PC-3 (cell line): Measurements from ENCODE around the gene SLC9A8. TPM values are rescaled to one million over a fixed set of nuclear protein-coding genes. Genes with fewer than 3 reads are reported as not detected.

Experiments used
- ATAC-seq: fragments of 200-7000 bp; cut with Tn5 transposase; 2 replicates; pipeline ENCODE4 v1.9.1; 2020; ENCODE audit warnings: mild to moderate bottlenecking, moderate library complexity
- BruUV-seq: library from RNA; stranded (reverse); fragments of 400-500 nt; replicated peaks from 2 replicates; lab custom pipeline; 2021; lab: Mats Ljungman, UMichigan
- CTCF ChIA-PET: fragments of 300-600 bp; sonication (Branson Sonifier 250); formaldehyde crosslinking; loops from one replicate; lab custom pipeline; 2022; ENCODE audit warnings: antibody characterized with exemption; lab: Charles Lee
- POLR2A ChIA-PET: fragments of 300-600 bp; sonication (Branson Sonifier 250); formaldehyde crosslinking; loops from one replicate; lab custom pipeline; 2022; ENCODE audit warnings: antibody characterized with exemption; ENCODE audit not compliant: unreplicated experiment; lab: Charles Lee
- DNase-seq: peaks from one replicate; pipeline ENCODE4 v3.0.0-alpha.2; 2015
- H2AFZ ChIP-seq: fragments of 300-600 bp; sonication (generic); 2 replicates; pipeline ENCODE4 v1.6.0; 2016; ENCODE audit warnings: antibody characterized with exemption, low read length
- H3F3A ChIP-seq: fragments of 300-600 bp; sonication (generic); one replicate; pipeline ENCODE4 v1.6.0; 2017; ENCODE audit warnings: antibody characterized with exemption, low read length, control low read depth, mild to moderate bottlenecking; ENCODE audit not compliant: unreplicated experiment
- H3K27ac ChIP-seq: fragments of 300-600 bp; sonication (generic); 2 replicates; pipeline ENCODE4 v1.5.1; 2016; ENCODE audit warnings: mild to moderate bottlenecking, low read length
- H3K27me3 ChIP-seq: fragments of 300-600 bp; sonication (generic); 2 replicates; pipeline ENCODE4 v1.6.1; 2016; ENCODE audit warnings: low read length, mixed read lengths
- H3K36me3 ChIP-seq: fragments of 300-600 bp; sonication (generic); 2 replicates; pipeline ENCODE4 v1.6.1; 2016; ENCODE audit warnings: low read depth, mixed run types, low read length, mixed read lengths
- H3K4me1 ChIP-seq: fragments of 300-600 bp; sonication (generic); 2 replicates; pipeline ENCODE4 v1.5.1; 2016; ENCODE audit warnings: low read length; ENCODE audit not compliant: insufficient read depth
- H3K4me2 ChIP-seq: fragments of 300-600 bp; sonication (generic); 2 replicates; pipeline ENCODE4 v1.6.0; 2016; ENCODE audit warnings: low read length
- H3K4me3 ChIP-seq: fragments of 300-600 bp; sonication (generic); 2 replicates; pipeline ENCODE4 v1.5.1; 2016; ENCODE audit warnings: mild to moderate bottlenecking, low read length, mixed read lengths
- H3K79me2 ChIP-seq: fragments of 300-600 bp; sonication (generic); 2 replicates; pipeline ENCODE4 v1.6.1; 2017; ENCODE audit warnings: low read length, mixed read lengths
- H3K9ac ChIP-seq: fragments of 300-600 bp; sonication (generic); 2 replicates; pipeline ENCODE4 v1.6.0; 2016; ENCODE audit warnings: mild to moderate bottlenecking, low read length
- H3K9me2 ChIP-seq: fragments of 300-600 bp; sonication (generic); replicated peaks from 2 replicates; pipeline ENCODE4 v1.6.1; 2016; ENCODE audit warnings: mixed run types, low read length, mixed read lengths
- H3K9me3 ChIP-seq: fragments of 300-600 bp; sonication (generic); 2 replicates; pipeline ENCODE4 v1.6.1; 2016; ENCODE audit warnings: low read length, mixed read lengths
- H4K20me1 ChIP-seq: fragments of 300-600 bp; sonication (generic); 2 replicates; pipeline ENCODE4 v1.6.1; 2016; ENCODE audit warnings: low read length, mixed read lengths
- CTCF ChIP-seq: fragments of 300-600 bp; sonication (generic); conservative IDR thresholded peaks from 2 replicates; pipeline ENCODE4 v1.5.1; 2017; ENCODE audit warnings: antibody characterized with exemption, low read depth, mild to moderate bottlenecking, low read length
- EZH2 ChIP-seq: fragments of 300-600 bp; sonication (generic); IDR thresholded peaks from one replicate; pipeline ENCODE4 v1.6.1; 2017; ENCODE audit warnings: antibody characterized with exemption, mild to moderate bottlenecking, low read length; ENCODE audit not compliant: unreplicated experiment
- EZH2phosphoT487 ChIP-seq: fragments of 300-600 bp; sonication (generic); IDR thresholded peaks from 2 replicates; pipeline ENCODE4 v1.6.1; 2018; ENCODE audit warnings: mild to moderate bottlenecking, antibody characterized with exemption, low read length, borderline replicate concordance
- intact Hi-C: fragments of 100-400 bp; cut with micrococcal nuclease; formaldehyde crosslinking; loops from 2 replicates; pipeline ENCODE4 v1.9.0; 2023
- total RNA-seq: library from RNA; depleted of rRNA; stranded (reverse); fragments of >200 nt; gene quantifications from 2 replicates; pipeline ENCODE4 v1.2.3, GENCODE V29; 2014

Gene SLC9A8
- total RNA-seq, 1 experiment from 2014 or later = 13.1 TPM

GRCh38 chr20:49908258-49908565 is 95.6 kb downstream of the SLC9A8 start:
- no peaks in the 10 kb centered on the region; the same call in 1 of the 2 replicates for H3K4me1 ChIP-seq
- no peaks in the 10 kb centered on the region for H3F3A ChIP-seq
- H3K27me3 ChIP-seq = no peaks in the 10 kb centered on the region
- no peak overlapping the region for H3K27ac ChIP-seq
- H3K79me2 ChIP-seq = peaks cover 45% of the 10 kb centered on the region
- no peaks in the 10 kb centered on the region for H3K9me3 ChIP-seq
- no peak overlapping the region for H3K9ac ChIP-seq
- ChIA-PET CTCF (no interaction called here), POLR2A (no interaction called here)
- H3K4me2 ChIP-seq = no peak overlapping the region
- no peaks in the 10 kb centered on the region for H3K9me2 ChIP-seq
- no peak overlapping the region for H3K4me3 ChIP-seq
- TF ChIP-seq EZH2 (no peak), CTCF (no peak), EZH2phosphoT487 (no peak)
- H2AFZ ChIP-seq = no peak overlapping the region
- ATAC-seq = no peak
- intact Hi-C loops = no loop called here
- no peak for DNase-seq
- H4K20me1 ChIP-seq = peaks cover 4% of the 10 kb centered on the region
- BruUV-seq = no TSS peak
- H3K36me3 ChIP-seq = peaks cover 40% of the 10 kb centered on the region

GRCh38 chr20:49909499-49910339 is 97.1 kb downstream of the SLC9A8 start:
- ChIA-PET CTCF (no interaction called here), POLR2A (no interaction called here)
- Histone ChIP-seq H3K4me3 (no peak overlapping the region), H3K9me2 (no peaks in the 10 kb centered on the region), H3K4me2 (no peak overlapping the region), H3K4me1 (peaks cover 14% of the 10 kb centered on the region), H3K9ac (no peak overlapping the region), H3K27me3 (no peaks in the 10 kb centered on the region), H3K79me2 (peaks cover 60% of the 10 kb centered on the region), H3F3A (no peaks in the 10 kb centered on the region), H3K36me3 (peaks cover 31% of the 10 kb centered on the region; the same call in 1 of the 2 replicates), H2AFZ (no peak overlapping the region), H4K20me1 (peaks cover 18% of the 10 kb centered on the region), H3K9me3 (no peaks in the 10 kb centered on the region), H3K27ac (no peak overlapping the region)
- intact Hi-C loops = no loop called here
- no TSS peak for BruUV-seq
- ATAC-seq (no peak), DNase-seq (no peak)
- TF ChIP-seq CTCF = peak; percentile 49
- TF ChIP-seq EZH2phosphoT487 = no peak

GRCh38 chr20:49910340-49910706 is 97.7 kb downstream of the SLC9A8 start:
- intact Hi-C loops = no loop called here
- TF ChIP-seq EZH2phosphoT487 (no peak), EZH2 (no peak), CTCF (no peak)
- H4K20me1 ChIP-seq = peaks cover 18% of the 10 kb centered on the region
- H3K4me2 ChIP-seq = no peak overlapping the region
- H2AFZ ChIP-seq = no peak overlapping the region
- H3K27ac ChIP-seq = no peak overlapping the region
- H3K4me3 ChIP-seq = no peak overlapping the region
- no peaks in the 10 kb centered on the region for H3K27me3 ChIP-seq
- H3K9me3 ChIP-seq = no peaks in the 10 kb centered on the region
- ChIA-PET CTCF (no interaction called here), POLR2A (interaction anchor here (0.6 kb wide), 1 partner anchor 35 kb away, joined by 3 read pairs; no protein-coding TSS in a partner anchor)
- ATAC-seq (no peak), DNase-seq (no peak)
- no TSS peak for BruUV-seq
- peaks cover 14% of the 10 kb centered on the region for H3K4me1 ChIP-seq
- H3K9me2 ChIP-seq = no peaks in the 10 kb centered on the region
- peaks cover 26% of the 10 kb centered on the region; the same call in 1 of the 2 replicates for H3K36me3 ChIP-seq
- H3F3A ChIP-seq = no peaks in the 10 kb centered on the region
- H3K9ac ChIP-seq = no peak overlapping the region
- H3K79me2 ChIP-seq = peaks cover 66% of the 10 kb centered on the region
